GM12891 (cell line): ENCODE data around the gene HHAT.

Experiments used
- PAX5 ChIP-seq: IDR thresholded peaks from 2 replicates; pipeline ENCODE4 v1.6.1; 2011; ENCODE audit warnings: low read length, moderate library complexity, mild to moderate bottlenecking; ENCODE audit not compliant: insufficient read depth, severe bottlenecking
- POLR2A ChIP-seq: IDR thresholded peaks from 2 replicates; pipeline ENCODE4 v1.6.1; 2011; ENCODE audit warnings: low read depth, low read length, control low read depth
- TAF1 ChIP-seq: IDR thresholded peaks from 2 replicates; pipeline ENCODE4 v1.6.1; 2011; ENCODE audit warnings: low read depth, low read length, control low read depth

GRCh38 chr1:210321552-210321951, 7.2 kb upstream of the HHAT start:
- no peak for TF ChIP-seq TAF1
- TF ChIP-seq PAX5, result no peak
- no peak for TF ChIP-seq POLR2A
